Cardiac muscle cell (in vitro differentiated cells and primary cell): ENCODE measurements around the gene CHMP2B. TPM values are rescaled to one million over a fixed set of nuclear protein-coding genes. Genes with fewer than 3 reads are reported as not detected.

ENCODE experiments used
- DNase-seq, 2 donors: peaks; one replicate each; pipeline versions ENCODE4 v3.0.0 to v3.0.0-alpha.2; 2010 to 2017; ENCODE audit warnings: low read depth in 1 of 2, low spot score in 1 of 2
- H3K27ac ChIP-seq: fragments of 200-600 bp; sonication (generic); 2 replicates; pipeline ENCODE4 v1.5.1; 2016
- H3K27me3 ChIP-seq: fragments of 200-600 bp; sonication (generic); 2 replicates; pipeline ENCODE4 v1.6.0; 2016; ENCODE audit warnings: control low read depth
- H3K36me3 ChIP-seq: fragments of 200-600 bp; sonication (generic); 2 replicates; pipeline ENCODE4 v1.5.1; 2016; ENCODE audit warnings: control low read depth
- H3K4me1 ChIP-seq: fragments of 200-600 bp; sonication (generic); 2 replicates; pipeline ENCODE4 v1.8.1; 2017; ENCODE audit warnings: low read depth, mild to moderate bottlenecking, mixed run types
- H3K4me3 ChIP-seq: fragments of 200-600 bp; sonication (generic); 2 replicates; pipeline ENCODE4 v1.5.1; 2016; ENCODE audit warnings: mild to moderate bottlenecking
- H3K9me3 ChIP-seq: fragments of 200-600 bp; sonication (generic); 2 replicates; pipeline ENCODE4 v1.5.1; 2017; ENCODE audit warnings: low read depth, mild to moderate bottlenecking, control low read depth
- polyA plus RNA-seq: library from polyadenylated mRNA; unstranded; fragments of >200 nt; fragmentation: Nextera tagmentation; extraction: Ambion mirVana; gene quantifications from 2 replicates; pipeline ENCODE4 v1.2.1, GENCODE V29; 2016
- total RNA-seq: library from RNA; depleted of rRNA; stranded (reverse); fragments of >200 nt; gene quantifications from 2 replicates; pipeline ENCODE4 v1.2.3, GENCODE V29; 2016
- TF ChIP-seq, protein P1 (sequence below): IDR thresholded peaks from 2 replicates; pipeline ENCODE4 v1.5.1; 2012; ENCODE audit warnings: low read depth, mild to moderate bottlenecking, low read length

CHMP2B gene
- total and polyA plus RNA-seq, 2 experiments from 2014 or later = 20.0 to 60.2 TPM

GRCh38 chr3:87267953-87268645, 41.0 kb downstream of the CHMP2B start:
- Histone ChIP-seq H3K4me1 (no peaks in the 10 kb centered on the region), H3K9me3 (no peaks in the 10 kb centered on the region), H3K36me3 (no peaks in the 10 kb centered on the region), H3K27me3 (no peaks in the 10 kb centered on the region), H3K27ac (no peak overlapping the region), H3K4me3 (no peak overlapping the region)
- DNase-seq = peak in 1 of 2 donors; percentile 3
- TF ChIP-seq, protein P1, sequence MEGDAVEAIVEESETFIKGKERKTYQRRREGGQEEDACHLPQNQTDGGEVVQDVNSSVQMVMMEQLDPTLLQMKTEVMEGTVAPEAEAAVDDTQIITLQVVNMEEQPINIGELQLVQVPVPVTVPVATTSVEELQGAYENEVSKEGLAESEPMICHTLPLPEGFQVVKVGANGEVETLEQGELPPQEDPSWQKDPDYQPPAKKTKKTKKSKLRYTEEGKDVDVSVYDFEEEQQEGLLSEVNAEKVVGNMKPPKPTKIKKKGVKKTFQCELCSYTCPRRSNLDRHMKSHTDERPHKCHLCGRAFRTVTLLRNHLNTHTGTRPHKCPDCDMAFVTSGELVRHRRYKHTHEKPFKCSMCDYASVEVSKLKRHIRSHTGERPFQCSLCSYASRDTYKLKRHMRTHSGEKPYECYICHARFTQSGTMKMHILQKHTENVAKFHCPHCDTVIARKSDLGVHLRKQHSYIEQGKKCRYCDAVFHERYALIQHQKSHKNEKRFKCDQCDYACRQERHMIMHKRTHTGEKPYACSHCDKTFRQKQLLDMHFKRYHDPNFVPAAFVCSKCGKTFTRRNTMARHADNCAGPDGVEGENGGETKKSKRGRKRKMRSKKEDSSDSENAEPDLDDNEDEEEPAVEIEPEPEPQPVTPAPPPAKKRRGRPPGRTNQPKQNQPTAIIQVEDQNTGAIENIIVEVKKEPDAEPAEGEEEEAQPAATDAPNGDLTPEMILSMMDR = no peak

- H3K27me3 ChIP-seq = no peaks in the 10 kb centered on the region
Measured at GRCh38 chr3:87268646-87269211, 41.6 kb downstream of the CHMP2B start.

GRCh38 chr3:87269723-87270122, 42.6 kb downstream of the CHMP2B start:
- DNase-seq = no peak
- Histone ChIP-seq H3K27me3 (no peaks in the 10 kb centered on the region), H3K4me1 (no peaks in the 10 kb centered on the region), H3K27ac (no peak overlapping the region), H3K9me3 (no peaks in the 10 kb centered on the region), H3K36me3 (no peaks in the 10 kb centered on the region), H3K4me3 (no peak overlapping the region)
- TF ChIP-seq, protein P1 = no peak

More at GRCh38 chr3:87268646-87269211, 41.6 kb downstream of the CHMP2B start:
- Histone ChIP-seq H3K4me3 (no peak overlapping the region), H3K9me3 (no peaks in the 10 kb centered on the region), H3K36me3 (no peaks in the 10 kb centered on the region), H3K4me1 (no peaks in the 10 kb centered on the region), H3K27ac (no peak overlapping the region)
- DNase-seq = peak in 1 of 2 donors; percentile 4
- TF ChIP-seq, protein P1 = no peak

- TF ChIP-seq, protein P1 = no peak
- no peak overlapping the region for H3K4me3 ChIP-seq
- no peaks in the 10 kb centered on the region for H3K9me3 ChIP-seq
- H3K27ac ChIP-seq = no peak overlapping the region
- no peaks in the 10 kb centered on the region for H3K36me3 ChIP-seq
- DNase-seq = peak in 1 of 2 donors; percentile 14
- no peaks in the 10 kb centered on the region for H3K27me3 ChIP-seq
- H3K4me1 ChIP-seq = no peaks in the 10 kb centered on the region
Measured at GRCh38 chr3:87270908-87271700, 44.0 kb downstream of the CHMP2B start.

- DNase-seq = no peak
- Histone ChIP-seq H3K27me3 (no peaks in the 10 kb centered on the region), H3K36me3 (no peaks in the 10 kb centered on the region), H3K27ac (no peak overlapping the region), H3K9me3 (no peaks in the 10 kb centered on the region), H3K4me3 (no peak overlapping the region), H3K4me1 (no peaks in the 10 kb centered on the region)
- TF ChIP-seq, protein P1 = no peak
Measured at GRCh38 chr3:87272718-87273341, 45.7 kb downstream of the CHMP2B start.
